ENCODE data around the gene RPS2.
"Not testable (repeated sequence)": the region's sequence is repeated elsewhere in the genome, so short reads cannot be mapped to it uniquely, and the experiment has no call there.

RPS2 gene

GRCh38 chr16:1962161-1963153 lies 2.2 kb downstream of the RPS2 start:
- not testable (repeated sequence) for DNase-seq

- DNase-seq = peak; percentile 61
Measured at GRCh38 chr16:1961651-1962067, 3.0 kb downstream of the RPS2 start.

- peak; percentile 74 for DNase-seq
Measured at GRCh38 chr16:1960665-1961630, 3.7 kb downstream of the RPS2 start.

- peak; percentile 94 for DNase-seq
Measured at GRCh38 chr16:1959269-1960039, 5.2 kb downstream of the RPS2 start, which contains the start of gene NDUFB10. TSS of gene NDUFB10 (plus strand) at chr16:1959538. CDS start at chr16:1959625, 87 bp downstream.

GRCh38 chr16:1958715-1959268 lies 5.8 kb downstream of the RPS2 start:
- no peak for DNase-seq

- DNase-seq = not testable (repeated sequence)
Measured at GRCh38 chr16:1958143-1958491, 6.5 kb downstream of the RPS2 start.

- not testable (repeated sequence) for DNase-seq
Measured at GRCh38 chr16:1957434-1958142, 7.0 kb downstream of the RPS2 start.

- DNase-seq = no peak
Measured at GRCh38 chr16:1953734-1954133, 10.9 kb downstream of the RPS2 start.

- DNase-seq = no peak
Measured at GRCh38 chr16:1950559-1950958, 14.1 kb downstream of the RPS2 start.

GRCh38 chr16:1950047-1950446 lies 14.6 kb downstream of the RPS2 start:
- no peak for DNase-seq

GRCh38 chr16:1949507-1949906 lies 15.1 kb downstream of the RPS2 start:
- DNase-seq = no peak

- DNase-seq = no peak
Measured at GRCh38 chr16:1947369-1947670, 17.3 kb downstream of the RPS2 start.

GRCh38 chr16:1946495-1947368 lies 17.9 kb downstream of the RPS2 start:
- DNase-seq = no peak

GRCh38 chr16:1945559-1946391 lies 18.9 kb downstream of the RPS2 start:
- no peak for DNase-seq

GRCh38 chr16:1944612-1945199 lies 19.9 kb downstream of the RPS2 start:
- no peak for DNase-seq

GRCh38 chr16:1942810-1943726 lies 21.6 kb downstream of the RPS2 start, which contains the start of gene MSRB1:
TSS of gene MSRB1 (minus strand) at chr16:1943199. CDS start at chr16:1943156, 43 bp downstream.
- DNase-seq = peak; percentile 100

- peak; percentile 41 for DNase-seq
Measured at GRCh38 chr16:1942047-1942809, 22.4 kb downstream of the RPS2 start.
